ENCODE results near the gene SOX13.

Gene SOX13

DNA sequence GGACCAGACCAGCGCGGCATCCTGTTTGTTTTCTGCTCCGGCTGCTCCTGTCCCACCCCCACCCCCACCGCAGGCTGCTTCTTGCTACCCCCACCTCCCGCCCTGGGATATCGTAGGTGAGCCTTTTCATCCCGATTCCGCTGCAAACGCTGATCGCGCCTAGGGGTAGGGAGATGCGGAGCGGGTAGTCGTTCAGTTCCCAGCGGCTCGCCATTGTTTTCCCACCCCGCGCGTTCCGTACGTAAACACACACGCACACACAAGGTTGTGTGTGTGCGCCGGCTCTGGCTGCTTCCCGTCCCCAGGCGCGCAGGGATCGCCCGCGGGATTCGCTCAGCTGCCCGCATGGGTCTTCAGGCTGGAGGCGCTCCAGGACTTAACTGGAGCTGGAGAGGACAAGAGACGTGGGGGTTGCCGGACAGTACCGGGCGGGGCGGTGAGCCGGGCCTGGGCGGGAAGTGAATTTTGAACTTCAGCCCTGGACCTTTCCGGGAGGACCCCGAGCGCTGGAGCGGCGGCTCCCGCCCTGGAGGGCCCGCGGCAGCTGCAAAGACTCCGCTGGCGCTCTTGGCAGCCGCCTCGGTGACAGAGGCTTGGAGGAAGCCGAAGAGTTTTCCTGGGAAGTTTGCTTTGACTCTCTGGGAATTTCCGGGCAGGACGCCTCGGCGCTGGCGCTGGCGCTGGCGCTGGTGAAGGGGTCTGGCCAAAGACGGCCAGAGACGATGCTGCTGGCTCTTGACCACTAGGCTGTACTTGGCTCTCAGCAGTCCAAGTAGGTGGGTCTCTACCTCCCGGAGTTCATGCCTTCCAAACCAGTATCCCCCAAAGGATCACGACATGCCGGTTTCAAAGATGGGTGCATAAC lies 1.6 kb downstream of the SOX13 start:
- TF ChIP-seq POLR2AphosphoS5 (IDR thresholded peaks at IDR 0.05; ENCODE audit: low read depth, low read length) (no peak), POLR2A (IDR thresholded peaks at IDR 0.05; ENCODE audit: low read depth, low read length) (no peak), SPI1 (IDR thresholded peaks at IDR 0.05; ENCODE audit: low read depth, low read length) (no peak), PAX5 (IDR thresholded peaks at IDR 0.05; ENCODE audit: insufficient read depth, low read length, severe bottlenecking) (no peak), POU2F2 (IDR thresholded peaks at IDR 0.05; ENCODE audit: low read depth, low read length) (no peak), TAF1 (IDR thresholded peaks at IDR 0.05; ENCODE audit: low read depth, low read length) (no peak)
- no peak for DNase-seq (ENCODE audit: insufficient read length, low spot score)
- no peak for FAIRE-seq

DNA sequence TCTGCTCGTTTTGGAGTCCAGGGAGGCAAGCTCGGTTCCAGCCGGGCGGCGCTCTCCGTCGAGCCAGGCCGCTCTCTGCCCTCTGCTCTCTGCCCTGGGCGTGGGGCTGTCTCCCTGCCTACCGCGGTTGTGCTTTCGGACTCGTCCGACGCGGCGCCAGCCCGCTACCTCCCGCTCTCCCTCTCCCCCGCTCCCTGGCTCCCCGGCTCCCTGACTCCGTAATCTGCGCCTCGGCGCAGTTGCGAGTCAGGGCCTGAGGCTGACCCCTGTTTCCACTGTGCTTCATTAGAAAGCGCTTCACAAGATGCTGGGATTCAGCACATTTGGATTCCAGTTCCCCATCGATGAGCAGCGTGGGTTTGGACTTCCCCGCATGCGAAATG lies 2.2 kb downstream of the SOX13 start:
- TF ChIP-seq POLR2A (IDR thresholded peaks at IDR 0.05; ENCODE audit: low read depth, low read length) = no peak
- FAIRE-seq = no peak

DNA sequence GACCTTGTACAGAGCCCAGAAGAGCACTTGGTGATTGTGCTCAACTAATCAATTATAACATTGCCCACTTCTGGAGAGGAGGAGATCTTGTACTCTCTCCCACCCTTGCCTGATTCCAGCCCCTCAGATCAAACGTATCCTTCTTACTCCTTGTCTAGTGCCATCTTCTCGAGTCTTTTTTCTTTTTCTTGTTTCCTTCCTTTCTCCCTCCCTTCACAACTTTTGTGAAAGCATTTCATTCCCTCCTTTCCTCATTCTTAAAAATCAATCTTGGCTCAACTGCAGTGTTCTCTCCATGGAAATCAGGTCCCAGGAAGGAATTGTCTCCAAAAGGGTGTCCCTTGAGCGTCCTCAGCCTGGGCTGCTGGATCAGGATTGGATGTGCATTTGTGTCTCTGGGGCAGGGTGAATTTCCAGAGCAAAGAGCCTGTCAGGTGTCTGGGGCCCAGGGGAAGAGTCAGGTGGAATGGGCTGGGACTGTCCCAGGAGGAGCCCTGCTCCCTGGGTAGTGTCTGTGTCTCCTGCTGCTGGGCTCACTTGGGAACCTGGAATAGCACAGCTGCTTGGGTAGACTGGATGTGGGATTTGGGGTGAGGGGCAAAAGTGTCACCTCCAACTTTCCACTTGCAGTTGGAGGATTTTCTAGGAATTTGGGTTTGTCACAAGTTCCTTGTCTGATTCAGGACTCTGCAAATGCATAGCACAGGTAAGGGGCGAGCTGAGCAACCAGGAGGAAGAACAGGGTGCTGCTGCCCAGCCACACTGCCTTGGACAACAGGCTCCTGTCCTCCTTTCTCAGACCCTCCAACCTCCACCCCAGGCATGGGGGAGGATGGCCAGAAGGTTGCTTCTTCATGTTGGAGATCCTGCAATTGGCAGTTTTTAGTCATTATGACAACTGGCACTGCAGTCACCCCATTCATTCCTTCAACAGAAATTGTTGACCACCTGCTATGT lies 3.3 kb downstream of the SOX13 start:
- FAIRE-seq = no peak
- DNase-seq (ENCODE audit: insufficient read length, low spot score) = no peak
- TF ChIP-seq SPI1 (IDR thresholded peaks at IDR 0.05; ENCODE audit: low read depth, low read length) (no peak), POLR2A (IDR thresholded peaks at IDR 0.05; ENCODE audit: low read depth, low read length) (no peak), POU2F2 (IDR thresholded peaks at IDR 0.05; ENCODE audit: low read depth, low read length) (no peak), TAF1 (IDR thresholded peaks at IDR 0.05; ENCODE audit: low read depth, low read length) (no peak), POLR2AphosphoS5 (IDR thresholded peaks at IDR 0.05; ENCODE audit: low read depth, low read length) (no peak), PAX5 (IDR thresholded peaks at IDR 0.05; ENCODE audit: insufficient read depth, low read length, severe bottlenecking) (no peak)

More for the DNA sequence above, 2.2 kb downstream of the SOX13 start:
- no peak for DNase-seq (ENCODE audit: insufficient read length, low spot score)

DNA sequence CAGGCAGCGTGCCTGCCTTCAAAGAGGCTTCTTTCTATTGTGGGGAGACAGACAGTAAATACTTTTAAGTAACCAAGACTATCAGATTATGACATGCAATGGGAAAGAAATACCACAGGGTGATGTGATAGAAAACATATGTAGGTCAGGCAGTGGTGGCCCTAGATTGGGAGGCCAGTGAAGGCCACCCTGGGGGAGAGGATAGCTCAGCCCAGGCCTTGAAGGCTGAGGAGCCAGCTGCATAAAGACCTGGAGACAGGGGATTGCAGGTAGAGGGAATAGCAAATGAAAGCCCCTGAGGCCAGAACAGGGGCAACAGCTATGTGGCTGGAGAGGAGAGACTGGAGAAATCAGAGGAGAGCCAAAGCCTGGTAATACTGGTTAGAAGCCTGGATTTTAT lies 4.0 kb downstream of the SOX13 start:
- TF ChIP-seq PAX5 (IDR thresholded peaks at IDR 0.05; ENCODE audit: insufficient read depth, low read length, severe bottlenecking) (no peak), POU2F2 (IDR thresholded peaks at IDR 0.05; ENCODE audit: low read depth, low read length) (no peak), TAF1 (IDR thresholded peaks at IDR 0.05; ENCODE audit: low read depth, low read length) (no peak), POLR2A (IDR thresholded peaks at IDR 0.05; ENCODE audit: low read depth, low read length) (no peak), POLR2AphosphoS5 (IDR thresholded peaks at IDR 0.05; ENCODE audit: low read depth, low read length) (no peak), SPI1 (IDR thresholded peaks at IDR 0.05; ENCODE audit: low read depth, low read length) (no peak)
- FAIRE-seq (no peak), DNase-seq (ENCODE audit: insufficient read length, low spot score) (no peak)

DNA sequence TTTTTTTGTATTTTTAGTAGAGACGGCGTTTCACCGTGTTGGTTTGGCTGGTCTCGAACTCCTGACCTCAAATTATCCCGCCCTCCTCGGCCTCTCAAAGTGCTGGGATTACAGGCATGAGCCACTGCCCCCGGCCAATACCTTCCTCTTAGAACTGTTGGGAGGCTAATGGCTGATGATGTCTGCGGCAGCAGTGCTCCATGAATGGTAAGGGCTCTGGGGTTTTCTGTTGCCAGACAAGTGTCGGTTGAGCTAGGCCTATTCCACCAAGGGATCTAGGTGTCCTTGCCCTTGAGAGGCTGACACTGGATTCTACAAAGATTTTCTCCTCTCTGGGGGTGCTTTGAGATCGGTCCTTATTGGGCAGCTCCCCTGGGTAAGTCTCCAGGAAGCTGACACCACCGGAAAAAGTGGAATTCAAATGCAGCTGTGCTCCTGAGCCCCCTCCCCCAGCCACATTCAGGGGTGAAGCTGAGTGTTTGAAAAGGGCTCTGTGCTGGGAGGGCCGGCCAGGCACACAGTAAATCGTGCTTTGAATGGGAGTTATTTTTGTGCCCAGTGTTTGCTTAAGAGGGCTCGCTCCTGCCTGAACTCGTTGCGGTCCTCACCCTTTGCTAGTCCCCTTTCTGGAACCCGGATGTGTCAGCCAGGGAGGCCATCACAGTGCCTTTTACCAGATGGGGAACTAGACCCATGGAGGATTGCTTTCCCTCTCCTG lies 5.2 kb downstream of the SOX13 start:
- FAIRE-seq (no peak), DNase-seq (ENCODE audit: insufficient read length, low spot score) (no peak)
- TF ChIP-seq TAF1 (IDR thresholded peaks at IDR 0.05; ENCODE audit: low read depth, low read length) (no peak), POU2F2 (IDR thresholded peaks at IDR 0.05; ENCODE audit: low read depth, low read length) (no peak), POLR2AphosphoS5 (IDR thresholded peaks at IDR 0.05; ENCODE audit: low read depth, low read length) (no peak), PAX5 (IDR thresholded peaks at IDR 0.05; ENCODE audit: insufficient read depth, low read length, severe bottlenecking) (no peak), SPI1 (IDR thresholded peaks at IDR 0.05; ENCODE audit: low read depth, low read length) (no peak), POLR2A (IDR thresholded peaks at IDR 0.05; ENCODE audit: low read depth, low read length) (no peak)

DNA sequence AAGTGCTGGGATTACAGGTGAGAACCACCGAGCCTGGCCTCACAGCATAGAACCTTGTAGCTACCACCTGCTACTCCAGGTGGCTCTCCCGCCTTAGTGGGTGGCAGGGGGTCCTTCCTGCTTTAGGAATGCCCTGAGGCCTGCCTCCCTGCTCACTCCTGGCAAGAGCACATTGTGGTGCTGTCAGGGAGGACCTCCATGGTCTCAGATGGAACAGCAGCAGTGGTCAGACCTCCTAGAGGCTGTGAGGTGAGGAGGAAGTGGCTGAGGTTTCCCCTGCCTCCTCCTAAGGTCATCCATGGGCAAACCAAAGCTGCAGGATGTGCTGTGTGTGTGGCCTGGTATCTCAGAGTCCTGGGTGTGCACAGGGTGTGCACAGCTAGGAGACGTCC lies 6.7 kb downstream of the SOX13 start:
- no peak for TF ChIP-seq PAX5 (IDR thresholded peaks at IDR 0.05; ENCODE audit: insufficient read depth, low read length, severe bottlenecking)
- no peak for TF ChIP-seq TAF1 (IDR thresholded peaks at IDR 0.05; ENCODE audit: low read depth, low read length)
- no peak for TF ChIP-seq POU2F2 (IDR thresholded peaks at IDR 0.05; ENCODE audit: low read depth, low read length)
- no peak for TF ChIP-seq SPI1 (IDR thresholded peaks at IDR 0.05; ENCODE audit: low read depth, low read length)
- no peak for TF ChIP-seq POLR2AphosphoS5 (IDR thresholded peaks at IDR 0.05; ENCODE audit: low read depth, low read length)
- no peak for TF ChIP-seq POLR2A (IDR thresholded peaks at IDR 0.05; ENCODE audit: low read depth, low read length)
- DNase-seq (ENCODE audit: insufficient read length, low spot score) (no peak), FAIRE-seq (no peak)

DNA sequence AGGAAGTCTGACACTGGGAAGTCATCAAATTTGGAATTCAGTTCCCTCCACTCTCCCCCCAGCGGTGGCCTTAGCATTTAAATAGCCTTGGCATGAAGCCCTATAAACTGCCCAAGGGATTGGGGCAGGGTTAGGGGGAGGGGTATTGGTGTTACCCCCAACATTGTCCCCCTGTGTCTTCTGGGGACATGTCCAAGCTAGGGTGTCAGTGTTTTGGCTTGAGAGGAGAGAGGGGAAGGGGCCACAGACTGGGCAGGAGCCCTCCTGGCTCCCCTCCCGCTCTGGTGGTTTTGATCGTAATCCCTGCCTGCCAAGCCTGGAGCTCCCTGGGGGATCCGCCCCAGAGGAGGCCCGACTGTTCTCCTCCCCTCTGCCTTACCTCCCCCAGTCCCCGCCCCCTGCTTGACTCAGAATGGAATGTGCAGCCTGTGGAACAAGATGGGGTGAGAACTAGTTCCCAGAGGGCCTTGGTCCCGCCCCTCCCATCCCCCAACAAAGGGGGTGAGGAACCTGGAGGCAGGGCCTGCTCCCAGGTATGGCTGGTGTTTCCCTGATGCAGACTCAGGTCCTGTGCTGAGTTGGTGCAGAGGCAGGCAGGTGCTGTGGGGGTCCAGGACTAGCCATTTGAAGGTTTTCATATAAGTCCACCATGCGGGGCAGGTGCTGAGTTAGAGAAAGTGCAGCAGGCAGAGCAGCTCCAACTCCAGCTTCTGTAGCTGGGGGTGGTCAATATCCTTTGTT lies 7.4 kb downstream of the SOX13 start:
- DNase-seq (ENCODE audit: insufficient read length, low spot score) (no peak), FAIRE-seq (no peak)

DNA sequence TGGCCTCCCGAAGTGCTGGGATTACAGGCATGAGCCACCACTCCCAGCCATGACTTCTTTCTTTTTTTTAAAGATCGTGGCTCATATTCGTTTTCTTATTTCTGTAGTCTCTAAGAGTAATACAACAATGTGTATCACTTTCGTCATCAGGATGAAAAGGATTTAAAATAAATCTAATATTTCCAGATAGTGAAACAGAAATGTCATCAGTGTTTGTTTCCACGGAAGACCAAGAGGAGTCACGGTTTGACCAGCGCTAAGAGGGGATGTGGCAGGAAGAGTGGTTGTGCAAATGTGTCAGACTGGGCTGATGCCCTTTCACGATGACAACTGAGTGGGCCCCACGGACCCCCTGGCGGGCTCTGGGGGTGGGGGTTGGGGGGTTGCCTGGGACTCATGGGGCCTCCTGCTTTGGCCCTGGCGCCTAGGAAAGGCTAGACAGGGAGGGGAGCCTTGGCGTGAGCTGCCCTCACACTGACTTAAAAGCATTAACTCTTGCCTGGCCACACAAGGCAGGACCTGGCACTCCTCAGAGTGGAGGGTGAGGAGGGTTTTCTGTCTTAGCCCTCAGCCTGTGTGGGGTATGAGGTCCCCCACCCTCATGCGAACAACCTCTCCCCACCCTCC lies 8.4 kb downstream of the SOX13 start:
- FAIRE-seq (no peak), DNase-seq (ENCODE audit: insufficient read length, low spot score) (no peak)
- TF ChIP-seq POU2F2 (IDR thresholded peaks at IDR 0.05; ENCODE audit: low read depth, low read length) (no peak), POLR2A (IDR thresholded peaks at IDR 0.05; ENCODE audit: low read depth, low read length) (no peak), SPI1 (IDR thresholded peaks at IDR 0.05; ENCODE audit: low read depth, low read length) (no peak), PAX5 (IDR thresholded peaks at IDR 0.05; ENCODE audit: insufficient read depth, low read length, severe bottlenecking) (no peak), POLR2AphosphoS5 (IDR thresholded peaks at IDR 0.05; ENCODE audit: low read depth, low read length) (no peak)

More for the DNA sequence above, 7.4 kb downstream of the SOX13 start:
- no peak for TF ChIP-seq TAF1 (IDR thresholded peaks at IDR 0.05; ENCODE audit: low read depth, low read length)
- no peak for TF ChIP-seq PAX5 (IDR thresholded peaks at IDR 0.05; ENCODE audit: insufficient read depth, low read length, severe bottlenecking)
- TF ChIP-seq SPI1 (IDR thresholded peaks at IDR 0.05; ENCODE audit: low read depth, low read length) = no peak
- no peak for TF ChIP-seq POLR2A (IDR thresholded peaks at IDR 0.05; ENCODE audit: low read depth, low read length)
- TF ChIP-seq POU2F2 (IDR thresholded peaks at IDR 0.05; ENCODE audit: low read depth, low read length) = no peak
- no peak for TF ChIP-seq POLR2AphosphoS5 (IDR thresholded peaks at IDR 0.05; ENCODE audit: low read depth, low read length)
